PFSK-1 (cell line): ENCODE data around the gene IGF2R.

Experiments used
- FOXP2 ChIP-seq: optimal IDR thresholded peaks from 2 replicates; pipeline ENCODE3; 2011; ENCODE audit warnings: borderline replicate concordance, control low read depth, inconsistent platforms; ENCODE audit not compliant: insufficient read depth; ENCODE audit errors: extremely low read length, extremely low read depth
- POLR2AphosphoS5 ChIP-seq: IDR thresholded peaks from 2 replicates; pipeline ENCODE4 v1.6.1; 2012; ENCODE audit warnings: low read depth, mild to moderate bottlenecking, control low read depth, low read length, moderate library complexity
- REST ChIP-seq, 2 experiments: IDR thresholded peaks; 2 replicates each; pipeline versions ENCODE4 v1.6.1 to v1.8.0; 2011 to 2012; ENCODE audit warnings: low read depth in 2 of 2, low read length in 2 of 2, control low read depth in 1 of 2, inconsistent platforms in 1 of 2, mild to moderate bottlenecking in 1 of 2, moderate library complexity in 1 of 2; ENCODE audit not compliant: insufficient read depth in 1 of 2
- SIN3A ChIP-seq: IDR thresholded peaks from 2 replicates; pipeline ENCODE4 v1.6.1; 2012; ENCODE audit warnings: mild to moderate bottlenecking, low read length, moderate library complexity, borderline replicate concordance; ENCODE audit not compliant: insufficient read depth
- TAF1 ChIP-seq: IDR thresholded peaks from 2 replicates; pipeline ENCODE4 v1.6.1; 2012; ENCODE audit warnings: low read length, control low read depth, borderline replicate concordance; ENCODE audit not compliant: insufficient read depth

IGF2R gene

GRCh38 chr6:160022793-160023192 is 53.9 kb downstream of the IGF2R start:
- TF ChIP-seq TAF1 (no peak), SIN3A (no peak), REST (IDR thresholded peaks at IDR 0.05; ENCODE audit: insufficient read depth in 1 of 2, low read depth in 2 of 2, low read length in 2 of 2) (no peak), FOXP2 (no peak), POLR2AphosphoS5 (no peak)

- no peak for TF ChIP-seq FOXP2
- no peak for TF ChIP-seq TAF1
- TF ChIP-seq POLR2AphosphoS5: no peak
Measured at GRCh38 chr6:160024152-160024551, 55.3 kb downstream of the IGF2R start.

GRCh38 chr6:160027076-160027475 is 58.2 kb downstream of the IGF2R start:
- no peak for TF ChIP-seq REST (IDR thresholded peaks at IDR 0.05; ENCODE audit: insufficient read depth in 1 of 2, low read depth in 2 of 2, low read length in 2 of 2)
- TF ChIP-seq TAF1: no peak
- no peak for TF ChIP-seq FOXP2
- no peak for TF ChIP-seq SIN3A
- no peak for TF ChIP-seq POLR2AphosphoS5

- TF ChIP-seq TAF1 (no peak), FOXP2 (no peak), POLR2AphosphoS5 (no peak), SIN3A (no peak), REST (IDR thresholded peaks at IDR 0.05; ENCODE audit: insufficient read depth in 1 of 2, low read depth in 2 of 2, low read length in 2 of 2) (no peak)
Measured at GRCh38 chr6:160027931-160028330, 59.0 kb downstream of the IGF2R start.

- no peak for TF ChIP-seq TAF1
- TF ChIP-seq POLR2AphosphoS5: no peak
- TF ChIP-seq FOXP2: no peak
- no peak for TF ChIP-seq SIN3A
- no peak for TF ChIP-seq REST (IDR thresholded peaks at IDR 0.05; ENCODE audit: insufficient read depth in 1 of 2, low read depth in 2 of 2, low read length in 2 of 2)
Measured at GRCh38 chr6:160028487-160029275, 59.8 kb downstream of the IGF2R start.
